SK-N-SH treated with all-trans-retinoic acid at 6 μM for 48 hours (cell line): ENCODE data around the gene MID2.

Source experiments
- ATAC-seq: fragments of 200-7000 bp; cut with Tn5 transposase; 3 replicates; pipeline ENCODE4 v1.9.1; 2020; ENCODE audit warnings: mild to moderate bottlenecking, moderate library complexity
- ESRRG ChIP-seq: fragments of 250-450 bp; sonication (Bioruptor Pico); IDR thresholded peaks from 2 replicates; pipeline ENCODE4 v1.6.1; 2021; ENCODE audit warnings: mild to moderate bottlenecking
- ZFP3 ChIP-seq: fragments of 250-450 bp; sonication (Bioruptor Pico); IDR thresholded peaks from 2 replicates; pipeline ENCODE4 v1.5.0; 2020; ENCODE audit warnings: mild to moderate bottlenecking, moderate library complexity

The MID2 gene

DNA sequence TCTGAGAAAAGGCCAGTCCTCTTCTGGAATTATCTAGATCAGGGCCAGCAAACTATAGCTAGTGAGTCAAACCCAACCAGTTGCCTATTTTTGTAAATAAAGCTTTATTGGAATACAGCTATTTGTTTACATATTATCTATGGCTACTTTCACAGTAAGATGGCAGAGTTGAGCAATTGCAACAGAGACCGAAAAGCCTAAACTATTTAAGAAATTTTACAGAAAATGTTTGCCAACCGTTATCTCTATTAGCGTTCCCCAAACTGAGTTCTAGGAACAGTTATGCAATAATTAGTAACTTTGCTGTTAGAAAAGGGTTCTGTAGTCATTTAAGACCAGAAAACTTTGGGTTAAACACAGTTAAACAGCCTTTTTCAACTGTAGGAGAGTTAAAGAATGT lies 146.0 kb downstream of the MID2 start:
- ATAC-seq, result no peak
- no peak for TF ChIP-seq ESRRG (CRISPR knock-in tag)
- TF ChIP-seq ZFP3 (CRISPR knock-in tag), result no peak
- TF ChIP-seq, all 23 proteins: peak for 0
